Measurements from ENCODE around the gene HAUS7.

The HAUS7 gene

DNA sequence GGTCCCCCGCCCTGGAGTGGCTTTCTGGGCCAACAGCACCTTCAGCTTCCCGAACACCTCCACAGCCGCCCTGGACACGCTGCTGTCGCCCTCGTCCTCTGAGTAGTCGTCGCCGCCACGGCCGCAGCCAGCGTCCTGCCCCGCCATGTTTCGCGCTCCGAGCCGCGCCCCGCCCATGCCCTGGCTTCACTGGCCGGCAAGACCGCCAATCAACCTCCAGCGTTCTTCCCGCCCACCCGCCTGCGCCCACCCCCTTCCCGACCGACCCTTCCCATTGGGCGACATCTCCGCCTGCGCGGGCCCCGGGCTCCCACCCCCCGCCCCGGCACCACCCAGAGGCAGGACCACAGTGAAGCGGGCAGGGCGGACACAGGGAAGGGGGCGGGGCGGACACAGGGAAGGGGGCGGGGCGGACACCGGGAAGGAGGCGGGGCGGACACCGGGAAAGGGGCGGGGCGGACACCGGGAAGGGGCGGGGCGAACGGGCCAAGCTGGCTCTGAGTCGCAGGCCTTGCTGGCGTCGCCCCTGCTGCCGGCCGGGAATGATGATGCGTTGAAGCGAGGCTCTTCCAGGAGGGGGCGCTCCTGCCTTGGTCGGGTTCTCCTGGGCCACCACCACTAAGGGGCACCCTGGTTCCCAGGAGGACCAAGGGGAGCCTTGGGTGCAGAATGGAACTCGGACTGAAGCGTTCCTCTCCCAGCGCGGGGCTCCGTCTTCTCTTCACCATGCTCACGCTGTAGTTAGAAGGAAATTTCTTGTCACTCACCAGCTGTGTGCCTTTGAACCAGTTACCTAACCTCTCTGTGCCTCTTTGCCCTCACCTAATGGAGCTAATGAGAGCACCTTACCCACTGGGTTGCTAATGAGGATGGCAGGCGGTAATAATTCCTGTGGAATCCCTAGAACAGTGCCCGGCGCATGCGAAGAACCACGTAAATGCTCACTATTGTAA lies at the start of gene HAUS7:
Gene HAUS7, minus strand, starts transcription at position 166 of the 953 bp plus-strand sequence. Its CDS starts 19 bp downstream, at position 147.
- TF ChIP-seq, protein P1, sequence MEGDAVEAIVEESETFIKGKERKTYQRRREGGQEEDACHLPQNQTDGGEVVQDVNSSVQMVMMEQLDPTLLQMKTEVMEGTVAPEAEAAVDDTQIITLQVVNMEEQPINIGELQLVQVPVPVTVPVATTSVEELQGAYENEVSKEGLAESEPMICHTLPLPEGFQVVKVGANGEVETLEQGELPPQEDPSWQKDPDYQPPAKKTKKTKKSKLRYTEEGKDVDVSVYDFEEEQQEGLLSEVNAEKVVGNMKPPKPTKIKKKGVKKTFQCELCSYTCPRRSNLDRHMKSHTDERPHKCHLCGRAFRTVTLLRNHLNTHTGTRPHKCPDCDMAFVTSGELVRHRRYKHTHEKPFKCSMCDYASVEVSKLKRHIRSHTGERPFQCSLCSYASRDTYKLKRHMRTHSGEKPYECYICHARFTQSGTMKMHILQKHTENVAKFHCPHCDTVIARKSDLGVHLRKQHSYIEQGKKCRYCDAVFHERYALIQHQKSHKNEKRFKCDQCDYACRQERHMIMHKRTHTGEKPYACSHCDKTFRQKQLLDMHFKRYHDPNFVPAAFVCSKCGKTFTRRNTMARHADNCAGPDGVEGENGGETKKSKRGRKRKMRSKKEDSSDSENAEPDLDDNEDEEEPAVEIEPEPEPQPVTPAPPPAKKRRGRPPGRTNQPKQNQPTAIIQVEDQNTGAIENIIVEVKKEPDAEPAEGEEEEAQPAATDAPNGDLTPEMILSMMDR (IDR thresholded peaks at IDR 0.05; ENCODE audit: borderline replicate concordance, control extremely low read depth, extremely low read depth, insufficient read depth, missing control alignments), result peak; percentile 62
- in situ Hi-C loops (cut with MboI; ENCODE audit: low sequenced_read_pairs, unreplicated experiment), result no loop called here
- DNase-seq (ENCODE audit: low spot score), result peak; percentile 94

DNA sequence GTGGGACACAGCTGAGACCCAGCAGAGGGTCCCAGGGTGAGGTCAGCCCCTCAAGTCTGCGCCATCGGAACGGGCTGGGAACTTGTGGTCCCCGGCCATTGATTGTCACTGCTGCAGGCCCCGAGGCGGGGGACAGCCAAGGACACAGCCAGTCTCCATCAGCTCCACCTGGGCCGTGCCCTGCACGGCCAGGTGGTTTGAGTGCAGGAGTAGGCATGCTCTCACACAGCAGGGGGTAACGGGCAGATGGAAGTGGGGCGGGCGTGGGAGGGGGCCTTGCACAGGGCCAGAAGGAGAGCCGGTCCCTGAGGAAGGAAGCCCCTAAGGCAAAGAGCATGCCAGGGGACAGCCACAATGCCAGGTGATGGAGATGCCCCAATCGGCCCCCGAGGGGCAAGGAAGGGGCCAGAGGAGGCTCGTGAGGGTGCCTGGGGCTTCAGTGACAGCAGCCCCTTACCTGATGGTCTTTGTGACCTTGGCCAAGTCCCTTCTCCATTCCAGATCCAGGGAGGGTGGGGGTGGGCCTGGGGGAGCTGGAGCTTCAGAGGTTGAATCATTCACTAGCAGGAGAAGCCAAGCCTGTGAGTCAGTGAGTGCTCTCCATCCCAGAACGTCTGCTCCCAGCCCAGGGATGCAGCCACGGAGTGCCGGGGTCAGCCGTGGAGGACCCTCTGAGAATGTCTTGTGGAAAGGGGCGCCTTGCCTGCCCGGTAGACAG lies 49.4 kb upstream of the HAUS7 start:
- in situ Hi-C loops (cut with MboI; ENCODE audit: low sequenced_read_pairs, unreplicated experiment), result no loop called here
- no peak for DNase-seq (ENCODE audit: low spot score)
- TF ChIP-seq, protein P1 (IDR thresholded peaks at IDR 0.05; ENCODE audit: borderline replicate concordance, control extremely low read depth, extremely low read depth, insufficient read depth, missing control alignments), result no peak

DNA sequence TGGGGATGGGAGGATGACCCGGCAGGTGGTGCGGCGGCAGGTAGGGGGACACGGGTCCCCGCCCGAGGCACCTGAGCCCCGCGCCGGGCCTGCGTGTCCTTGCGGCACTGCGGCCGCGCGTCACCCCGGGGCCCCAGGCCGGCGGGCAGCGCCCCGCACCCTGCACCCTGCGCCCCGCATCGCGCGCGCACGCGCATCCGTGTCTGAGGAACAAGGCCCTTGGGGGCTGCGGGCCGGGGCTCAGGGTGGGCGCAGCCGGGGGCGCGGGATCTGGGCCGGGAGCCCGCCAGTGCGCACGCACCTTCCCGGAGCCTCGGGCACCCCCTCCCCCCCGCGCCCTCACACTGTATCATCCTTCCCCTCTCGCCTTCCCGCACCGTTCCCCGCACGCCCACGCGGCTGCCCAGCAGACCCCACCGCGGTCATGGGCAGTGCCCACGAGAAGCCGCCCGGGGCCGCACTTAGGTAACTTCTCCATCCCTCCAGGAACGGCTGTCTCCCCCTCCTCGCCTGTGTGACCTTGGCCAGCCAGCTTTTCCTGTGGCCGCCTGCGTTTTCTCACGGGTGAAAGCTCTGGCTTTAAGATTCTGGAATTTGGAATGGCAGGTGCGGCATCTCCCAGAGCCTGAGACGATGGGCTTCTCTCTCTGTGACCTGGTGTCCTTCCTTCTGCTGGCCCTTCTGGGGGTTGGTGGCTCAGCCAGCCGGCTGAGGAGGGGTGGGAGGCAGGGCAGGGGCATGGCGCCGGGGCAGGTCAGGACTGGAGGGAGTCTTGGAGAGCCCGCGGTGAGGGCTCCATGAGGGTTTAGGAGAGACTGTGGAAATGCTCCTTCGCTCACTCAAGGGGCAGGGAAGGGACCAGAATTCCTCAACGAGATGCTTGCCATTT lies 47.8 kb upstream of the HAUS7 start:
- TF ChIP-seq, protein P1 (IDR thresholded peaks at IDR 0.05; ENCODE audit: borderline replicate concordance, control extremely low read depth, extremely low read depth, insufficient read depth, missing control alignments), result no peak
- no peak for DNase-seq (ENCODE audit: low spot score)
- in situ Hi-C loops (cut with MboI; ENCODE audit: low sequenced_read_pairs, unreplicated experiment), result no loop called here

DNA sequence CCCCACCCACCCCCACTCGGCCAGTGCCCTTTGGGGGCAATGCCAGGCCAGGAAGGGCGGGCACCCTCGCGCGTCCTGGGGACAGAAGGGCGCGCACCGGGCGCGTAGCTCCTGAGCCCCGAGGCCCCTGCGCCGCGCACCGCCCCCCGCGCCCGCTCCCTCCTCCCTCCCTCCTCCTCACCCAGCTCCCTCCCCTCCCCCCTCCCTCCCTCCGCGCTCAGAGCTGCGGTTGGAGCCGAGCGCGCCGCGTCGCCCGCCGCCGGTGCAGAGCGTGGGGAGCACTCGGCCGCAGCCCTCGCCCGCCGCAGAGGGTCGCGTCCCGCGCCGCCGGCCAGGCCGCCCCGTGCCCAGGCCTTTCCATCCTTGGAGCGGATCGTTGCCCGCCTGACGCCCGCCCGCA lies 47.0 kb upstream of the HAUS7 start, which contains the start of gene ATP2B3:
Gene ATP2B3, plus strand, starts transcription at position 220 of the 400 bp plus-strand sequence. CDS start 18,606 bp downstream, outside the sequence.
- TF ChIP-seq, protein P1 (IDR thresholded peaks at IDR 0.05; ENCODE audit: borderline replicate concordance, control extremely low read depth, extremely low read depth, insufficient read depth, missing control alignments), result no peak
- DNase-seq (ENCODE audit: low spot score), result no peak
- in situ Hi-C loops (cut with MboI; ENCODE audit: low sequenced_read_pairs, unreplicated experiment), result no loop called here

DNA sequence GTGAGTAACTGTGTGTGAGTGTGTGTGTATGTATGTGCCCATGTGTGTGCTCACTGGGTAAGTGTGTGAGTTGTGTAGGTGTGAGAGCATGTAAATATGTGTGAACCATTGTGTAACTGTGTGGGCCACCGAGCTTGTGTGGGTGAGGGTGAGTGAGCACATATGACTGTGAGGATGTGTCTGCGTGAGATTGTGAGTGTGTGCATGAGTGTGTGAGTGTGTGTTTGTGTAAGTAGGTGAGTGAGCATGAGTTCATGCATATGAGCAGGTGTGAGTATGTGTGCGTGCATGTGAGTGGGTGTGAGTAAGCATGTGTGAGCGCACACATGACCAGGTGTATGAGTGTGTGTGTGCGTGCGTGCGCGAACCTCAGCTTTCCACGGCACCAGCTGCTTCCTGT lies 45.7 kb upstream of the HAUS7 start:
- TF ChIP-seq, protein P1 (IDR thresholded peaks at IDR 0.05; ENCODE audit: borderline replicate concordance, control extremely low read depth, extremely low read depth, insufficient read depth, missing control alignments), result no peak
- no peak for DNase-seq (ENCODE audit: low spot score)
- in situ Hi-C loops (cut with MboI; ENCODE audit: low sequenced_read_pairs, unreplicated experiment), result no loop called here

DNA sequence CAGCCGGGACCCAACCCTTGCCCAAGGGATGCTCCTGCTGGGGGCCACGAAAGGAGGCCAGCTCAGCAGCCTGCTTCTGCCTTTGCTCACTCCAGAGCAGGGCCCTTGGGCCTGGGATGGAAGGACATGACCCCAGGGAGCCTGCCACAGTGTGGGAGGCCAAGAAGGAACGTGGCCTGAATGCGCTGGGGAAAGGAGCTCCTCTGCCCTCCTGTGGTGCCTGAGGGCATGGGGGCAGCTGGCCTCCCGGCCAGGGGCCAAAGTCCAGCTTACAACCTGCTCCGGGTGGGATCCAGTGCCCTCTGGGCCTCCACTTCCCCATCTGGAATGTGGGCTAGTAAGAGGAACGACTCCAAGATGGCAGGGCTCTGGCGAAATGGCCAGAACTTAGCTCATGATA lies 45.1 kb upstream of the HAUS7 start:
- DNase-seq (ENCODE audit: low spot score), result no peak
- in situ Hi-C loops (cut with MboI; ENCODE audit: low sequenced_read_pairs, unreplicated experiment), result no loop called here
- TF ChIP-seq, protein P1 (IDR thresholded peaks at IDR 0.05; ENCODE audit: borderline replicate concordance, control extremely low read depth, extremely low read depth, insufficient read depth, missing control alignments), result no peak

All from GM13976 (cell line).